Measurements from ENCODE around the gene ZNF438.
"Not testable (repeated sequence)": the region's sequence is repeated elsewhere in the genome, so short reads cannot be mapped to it uniquely, and the experiment has no call there.

ZNF438 gene

DNA sequence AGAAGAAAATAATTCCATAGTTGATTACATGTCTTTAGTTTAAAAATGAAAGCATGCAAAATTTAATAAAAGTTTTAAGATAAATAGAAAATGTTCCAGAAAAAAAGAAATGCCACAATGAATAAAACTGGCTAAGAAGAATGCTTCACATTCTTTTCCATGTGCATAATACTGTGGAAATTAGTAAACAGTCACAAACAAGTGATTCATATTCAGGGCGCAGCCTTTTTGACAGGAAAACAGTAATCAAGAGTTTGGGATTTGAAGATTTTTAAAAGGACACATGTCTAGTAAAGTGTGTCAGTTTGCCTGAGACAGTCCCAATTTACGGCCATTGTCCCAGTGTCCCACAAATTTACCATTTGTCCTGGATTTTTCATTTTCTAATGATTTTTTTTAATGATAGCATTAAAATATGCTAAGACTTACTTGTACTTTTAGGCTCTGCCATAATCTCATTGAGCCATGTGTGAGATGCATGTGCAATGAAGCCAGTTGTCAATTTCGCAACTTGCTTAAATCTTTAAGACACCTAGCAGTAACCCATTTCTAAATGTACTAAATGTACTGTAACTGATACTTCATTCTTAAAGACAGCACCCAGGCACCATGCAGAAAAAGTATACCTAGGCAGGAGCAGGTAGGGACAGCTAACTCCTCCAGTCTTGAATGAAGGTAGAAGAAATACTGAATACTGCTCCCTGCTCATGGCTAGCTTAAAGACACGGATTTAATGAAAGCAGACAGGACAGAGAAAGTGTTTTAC is 46.9 kb downstream of the ZNF438 start:
- DNase-seq: no peak

DNA sequence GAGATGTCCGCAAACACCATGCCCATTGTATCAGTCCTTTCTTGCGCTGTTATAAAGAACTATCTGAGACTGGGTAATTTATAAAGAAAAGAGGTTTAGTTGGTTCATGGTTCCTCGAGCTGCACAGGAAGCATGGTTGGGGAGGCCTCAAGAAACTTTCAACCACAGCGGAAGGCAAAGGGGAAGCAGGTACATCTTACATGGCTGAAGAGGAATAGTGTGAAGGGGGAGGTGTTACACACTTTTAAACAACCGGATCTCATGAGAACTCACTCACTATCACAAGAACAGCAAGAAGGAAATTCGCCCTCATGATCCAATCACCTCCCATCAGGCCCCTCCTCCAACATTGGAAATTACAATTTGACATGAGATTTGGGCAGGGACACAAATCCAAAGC is 48.5 kb downstream of the ZNF438 start:
- not testable (repeated sequence) for DNase-seq

DNA sequence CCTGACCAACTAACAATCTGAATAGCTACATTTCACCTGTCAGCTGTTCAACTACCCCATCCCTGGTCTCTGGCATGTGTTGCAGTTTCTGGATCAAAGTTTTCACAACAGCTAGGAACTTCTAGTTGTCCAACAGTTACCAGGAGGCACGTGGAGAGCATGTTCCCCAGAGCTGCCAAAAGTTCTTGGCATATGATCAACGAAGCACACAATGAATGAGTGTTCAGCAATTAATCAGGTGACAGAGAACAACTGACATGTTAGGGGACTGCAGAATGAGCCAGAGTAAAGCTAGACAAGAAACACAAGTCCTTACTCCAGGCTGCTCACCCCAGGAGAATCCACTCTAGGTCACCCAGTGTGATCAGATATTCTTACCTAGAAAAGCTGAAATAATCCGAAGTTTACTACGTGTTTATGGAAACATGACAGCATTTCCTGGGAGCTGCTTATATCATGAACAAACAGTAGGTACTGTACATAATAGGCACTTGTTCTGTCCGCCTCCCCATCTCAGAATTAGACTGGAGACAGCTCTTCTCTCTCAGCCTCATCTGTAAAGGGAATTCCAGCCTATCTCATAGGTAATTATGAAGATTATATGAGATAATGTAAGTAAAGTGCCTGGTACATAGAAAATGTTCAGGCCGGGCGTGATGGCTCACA is 50.6 kb downstream of the ZNF438 start:
- peak in 10 of 14 donors; percentile 4 to 45 (median 32) for DNase-seq

DNA sequence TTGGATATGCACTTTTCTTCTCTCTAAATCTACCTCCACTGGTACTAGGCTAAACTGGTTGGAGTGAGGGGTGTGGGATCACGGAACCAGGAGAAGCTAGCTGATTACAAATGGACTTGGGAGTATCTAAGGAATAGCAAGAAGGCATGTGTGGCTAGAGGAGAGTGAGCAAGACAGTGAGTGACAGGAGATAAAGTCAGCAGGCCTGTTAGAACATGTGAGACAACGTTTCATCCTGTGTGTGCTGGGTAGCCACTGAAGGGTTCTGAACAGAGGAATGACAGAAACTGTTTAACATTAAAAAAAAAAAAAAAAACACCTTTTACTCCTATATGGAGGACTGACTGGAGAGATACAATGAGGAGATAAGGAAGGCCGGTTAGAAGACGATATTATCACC is 51.7 kb downstream of the ZNF438 start:
- DNase-seq: no peak

DNA sequence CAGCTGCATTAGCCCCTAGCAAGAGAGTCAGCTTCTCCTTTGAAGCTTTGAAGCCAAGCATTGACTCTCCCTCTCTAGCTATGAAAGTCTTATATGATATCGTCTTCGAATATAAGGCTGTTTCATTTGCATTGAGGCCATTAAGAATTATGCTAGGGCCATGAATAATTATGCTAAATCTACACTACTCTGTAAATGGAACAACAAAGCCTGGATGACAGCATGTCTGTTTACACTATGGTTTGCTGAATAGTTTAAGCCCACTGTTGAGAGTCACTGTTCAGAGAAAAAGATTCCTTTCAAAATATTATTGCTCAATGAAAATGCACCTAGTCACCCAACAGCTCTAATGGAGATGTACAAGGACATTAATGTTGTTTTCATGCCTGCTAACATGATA is 52.8 kb downstream of the ZNF438 start:
- no peak for DNase-seq

DNA sequence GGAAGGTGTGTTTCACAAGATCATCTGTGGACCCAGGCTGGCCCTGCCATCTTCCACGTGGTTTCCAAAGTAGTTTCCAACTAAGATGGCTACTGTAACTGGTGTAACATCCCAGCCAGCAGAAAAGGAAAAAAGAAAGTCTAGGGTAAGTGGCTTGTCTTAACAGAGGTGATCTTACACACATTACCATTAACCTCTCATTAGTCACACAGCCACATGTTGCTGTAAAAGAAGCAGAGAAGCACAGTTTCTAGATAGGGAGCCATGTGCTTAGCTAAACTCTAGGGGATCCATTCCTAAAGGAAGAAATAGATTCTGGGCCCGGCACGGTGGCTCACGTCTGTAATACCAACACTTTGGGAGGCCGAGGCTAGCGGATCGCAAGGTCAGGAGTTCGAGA is 54.3 kb downstream of the ZNF438 start:
- no peak for DNase-seq

DNA sequence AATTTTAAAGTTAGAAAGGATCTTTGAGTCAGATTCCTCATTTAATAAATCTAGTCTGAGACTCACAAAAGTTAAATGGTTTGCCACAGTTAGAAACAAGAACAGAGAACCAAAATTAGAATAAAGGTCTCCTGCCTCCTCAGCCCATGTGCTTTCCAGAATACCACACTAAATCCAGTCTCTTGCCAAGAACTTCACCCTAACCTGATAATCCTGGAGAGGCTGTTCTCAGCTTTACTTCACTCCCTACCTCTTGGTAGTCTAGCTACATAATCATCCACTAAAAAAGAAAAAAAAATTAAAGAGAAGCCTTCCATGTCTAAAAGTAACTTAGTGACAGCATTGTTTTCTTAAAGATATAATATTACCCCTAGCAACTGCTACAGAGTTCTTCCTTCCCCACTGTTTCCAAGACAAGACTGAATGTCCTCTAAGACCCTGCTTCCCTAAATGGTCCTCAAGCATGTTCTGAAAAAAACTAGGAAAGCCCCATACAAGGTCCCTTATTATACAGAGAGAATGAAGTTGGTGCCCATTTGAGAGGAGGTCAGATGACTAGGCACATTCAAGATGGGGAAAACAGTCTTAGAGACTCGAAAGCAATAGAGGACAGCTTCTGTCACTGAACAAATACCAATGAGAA is 56.8 kb downstream of the ZNF438 start:
- DNase-seq: no peak

DNA sequence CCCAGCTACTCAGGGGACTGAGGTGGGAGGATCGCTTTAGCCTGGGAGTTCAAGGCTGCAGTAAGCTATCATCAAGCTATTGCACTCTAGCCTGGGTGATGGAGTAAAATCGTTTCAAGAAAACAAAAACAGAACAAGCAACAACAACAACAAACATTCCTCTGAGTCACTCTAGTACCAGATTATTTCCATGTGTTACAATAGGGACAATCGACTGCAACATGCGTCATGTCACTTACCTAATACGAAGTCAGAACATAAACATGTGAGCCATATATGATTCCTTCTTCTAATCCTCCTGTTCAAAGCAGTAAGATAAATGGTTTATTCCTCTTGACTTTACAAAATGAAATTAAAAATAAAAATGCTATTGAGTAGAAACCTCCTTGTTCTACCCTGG is 57.3 kb downstream of the ZNF438 start:
- DNase-seq: no peak

DNA sequence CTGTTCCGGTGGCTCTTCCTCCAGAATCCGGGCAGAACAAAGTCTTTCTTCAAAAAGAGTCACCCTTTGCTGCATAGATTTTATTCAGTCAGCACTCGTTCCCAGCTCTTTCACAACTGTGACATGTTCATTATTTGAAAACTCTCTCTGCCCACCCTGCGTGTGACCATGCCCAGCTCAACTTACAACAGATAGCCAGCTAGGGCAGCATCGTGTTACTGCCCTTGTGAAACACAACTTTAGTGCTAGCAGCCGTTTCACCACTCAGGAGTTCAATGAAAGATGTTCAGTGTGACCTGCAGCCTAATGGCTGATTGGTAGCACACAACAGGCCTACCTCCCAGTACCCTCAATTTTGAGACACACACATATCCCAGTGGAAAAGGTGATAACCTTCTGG is 57.9 kb downstream of the ZNF438 start:
- DNase-seq: peak in 2 of 14 donors; percentile 4 to 10

DNA sequence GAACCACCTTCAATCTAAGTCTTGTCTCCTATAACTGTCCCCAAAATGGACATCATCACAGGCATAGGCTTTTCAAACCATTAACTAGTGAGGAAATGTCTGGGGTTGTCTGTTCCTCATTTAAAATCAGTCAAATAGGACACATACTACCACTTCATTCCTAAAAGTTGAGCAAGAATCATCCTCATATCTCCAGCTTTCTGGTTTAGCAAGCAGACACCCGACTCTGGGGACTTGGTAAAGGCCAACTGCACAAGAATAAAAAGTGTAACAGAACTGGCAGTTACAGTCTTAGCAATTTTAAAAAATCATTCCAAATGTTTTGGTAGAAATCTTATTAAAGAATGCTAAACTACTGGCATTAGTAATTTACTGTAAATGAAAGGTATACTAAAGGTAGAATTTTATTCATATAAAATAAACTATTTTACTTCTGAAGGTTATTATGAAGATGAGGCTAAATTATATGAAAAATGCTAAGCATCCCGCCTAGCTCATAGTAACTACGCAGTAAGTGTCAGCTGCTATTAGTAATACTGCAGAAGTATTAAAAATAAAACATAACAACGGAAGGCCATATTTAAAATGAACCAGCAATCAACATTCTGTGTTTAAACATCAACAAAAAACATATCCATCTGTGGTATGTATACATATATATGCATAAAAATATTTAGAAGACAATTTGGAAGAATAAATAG is 60.8 kb downstream of the ZNF438 start:
- DNase-seq: no peak

DNA sequence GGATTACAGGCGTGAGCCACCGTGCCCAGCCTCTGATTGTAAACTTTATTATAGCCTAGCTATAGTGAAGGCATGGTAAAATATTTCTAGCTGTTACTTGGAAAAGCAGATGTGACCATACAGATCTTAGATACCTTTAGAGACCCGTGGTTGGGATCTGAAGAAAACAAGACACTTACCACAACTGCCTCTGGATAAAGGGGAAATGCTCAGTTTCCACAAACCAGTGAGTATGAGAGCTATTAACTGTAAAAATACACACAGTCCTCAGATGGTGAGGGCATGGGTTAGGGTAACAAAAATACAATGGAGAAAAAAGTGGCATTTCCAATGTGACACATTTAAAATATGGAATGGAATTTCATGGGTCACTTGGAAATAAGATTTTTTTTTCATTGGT is 63.0 kb downstream of the ZNF438 start:
- no peak for DNase-seq

DNA sequence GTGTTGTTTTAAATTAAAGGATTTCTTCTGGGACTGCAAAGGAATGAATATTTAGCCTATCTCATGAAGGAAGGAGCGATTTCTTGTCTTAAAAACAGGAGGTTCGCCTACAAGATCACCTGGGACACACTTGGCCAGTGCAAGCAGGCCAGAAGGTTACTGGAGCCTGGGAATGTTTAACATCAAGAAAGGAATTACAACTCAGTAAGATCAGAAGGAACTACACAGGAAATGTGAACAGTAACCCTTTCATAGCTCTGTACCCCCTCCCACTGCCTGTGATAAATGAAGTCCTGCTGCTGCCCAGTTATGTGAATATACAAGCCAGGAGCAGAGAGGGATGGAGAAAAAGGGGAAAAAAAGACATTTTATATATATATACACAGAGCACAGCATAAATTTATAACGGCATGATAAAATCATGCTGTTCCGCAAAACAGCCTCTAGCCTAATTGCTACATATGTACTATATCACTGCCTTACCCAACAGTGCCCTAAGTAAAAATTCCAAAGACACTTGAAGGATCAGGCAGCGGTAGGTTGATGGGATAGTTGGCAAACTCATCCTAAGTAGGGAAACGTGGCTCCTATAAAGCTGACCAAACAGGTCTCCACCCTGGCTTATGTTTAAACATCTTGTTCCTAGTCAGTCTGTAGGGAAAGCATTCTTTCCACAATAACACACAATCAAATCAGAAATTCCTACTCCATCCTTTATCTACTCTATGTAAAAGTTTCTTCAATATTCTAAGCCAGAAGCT is 63.8 kb downstream of the ZNF438 start:
- DNase-seq: no peak

DNA sequence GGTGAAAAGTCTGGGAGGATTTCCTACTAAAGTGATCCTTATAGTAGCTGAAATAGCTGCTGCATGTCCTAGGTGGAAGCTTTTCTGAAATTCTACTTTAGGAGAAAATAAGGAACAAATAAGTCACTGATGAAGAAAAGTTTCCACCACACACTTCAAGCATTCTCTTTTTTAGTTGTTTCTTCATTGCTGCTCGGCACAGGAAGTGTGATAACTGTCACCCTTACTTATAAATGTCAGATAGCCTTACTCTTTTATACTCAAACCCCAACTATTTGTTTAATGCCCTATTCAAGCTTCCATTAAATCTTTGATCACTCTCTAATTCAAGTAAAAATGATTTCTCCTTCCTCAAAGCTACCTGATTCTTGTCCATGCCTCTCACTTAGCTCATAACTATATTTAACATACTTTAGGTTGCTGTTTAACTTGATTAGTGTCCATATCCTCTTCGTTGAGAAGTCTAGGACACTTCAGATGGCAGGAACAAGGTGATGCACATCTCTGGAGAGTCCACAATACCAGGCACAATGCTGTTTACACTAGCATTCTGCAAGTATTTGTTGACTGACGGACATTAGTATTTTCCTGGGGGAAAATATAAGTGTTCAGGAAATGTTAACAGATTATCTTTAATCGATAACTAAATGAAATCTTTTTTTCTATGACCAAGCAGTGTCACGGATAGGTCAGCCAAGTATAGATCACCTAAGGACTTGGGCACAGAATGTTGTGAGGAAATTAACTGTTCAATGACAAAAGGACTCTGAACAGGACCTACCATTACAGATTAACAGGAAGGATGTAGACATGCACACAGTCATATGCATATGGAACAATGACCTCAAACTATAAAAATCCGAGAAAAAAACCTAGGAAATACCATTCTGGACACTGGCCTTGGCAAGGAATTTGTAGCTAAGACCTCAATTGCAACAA is 67.4 kb downstream of the ZNF438 start:
- no peak for DNase-seq

DNA sequence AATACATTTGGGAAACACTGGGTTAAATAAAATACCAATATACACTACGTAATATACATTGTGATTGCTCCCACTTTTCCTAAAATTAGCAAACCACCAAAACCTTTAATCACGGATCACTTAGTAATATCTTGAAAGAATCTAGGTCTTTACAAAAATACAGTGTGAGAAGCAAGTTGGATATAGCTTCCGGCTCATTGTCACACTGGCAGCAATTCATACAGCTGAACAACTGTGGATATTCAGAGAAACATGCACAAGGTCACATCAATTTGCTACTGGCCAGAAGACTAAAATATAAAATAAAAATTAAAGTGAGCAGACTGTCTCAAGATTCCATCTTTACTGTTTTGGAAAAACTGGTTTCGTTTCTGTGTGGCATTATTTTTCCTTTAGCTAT is 69.1 kb downstream of the ZNF438 start:
- DNase-seq: no peak

DNA sequence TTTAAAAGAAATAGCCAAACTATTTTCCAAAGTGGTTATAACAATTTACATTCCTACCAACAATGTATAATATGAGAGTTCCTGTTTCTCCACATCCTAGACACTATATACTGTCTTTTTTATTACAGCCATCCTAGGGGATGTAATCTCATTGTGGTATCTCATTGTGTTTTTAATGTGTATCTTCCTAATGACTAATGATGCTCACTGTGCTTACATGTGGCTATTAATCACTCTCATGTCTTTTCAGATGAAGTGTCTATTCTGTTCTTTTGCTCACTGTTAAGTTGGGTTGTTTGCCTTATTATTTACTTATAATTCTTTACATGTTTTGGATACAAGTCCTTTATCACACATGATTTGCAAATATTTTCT is 71.8 kb downstream of the ZNF438 start:
- no peak for DNase-seq

DNA sequence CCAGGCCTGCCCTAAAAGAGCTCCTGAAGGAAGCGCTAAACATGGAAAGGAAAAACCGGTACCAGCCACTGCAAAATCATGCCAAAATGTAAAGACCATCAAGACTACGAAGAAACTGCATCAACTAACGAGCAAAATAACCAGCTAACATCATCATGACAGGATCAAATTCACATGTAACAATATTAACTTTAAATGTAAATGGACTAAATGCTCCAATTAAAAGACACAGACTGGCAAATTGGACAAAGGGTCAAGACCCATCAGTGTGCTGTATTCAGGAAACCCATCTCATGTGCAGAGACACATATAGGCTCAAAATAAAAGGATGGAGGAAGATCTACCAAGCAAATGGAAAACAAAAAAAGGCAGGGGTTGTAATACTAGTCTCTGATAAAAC is 82.4 kb downstream of the ZNF438 start:
- DNase-seq: not testable (repeated sequence)

DNA sequence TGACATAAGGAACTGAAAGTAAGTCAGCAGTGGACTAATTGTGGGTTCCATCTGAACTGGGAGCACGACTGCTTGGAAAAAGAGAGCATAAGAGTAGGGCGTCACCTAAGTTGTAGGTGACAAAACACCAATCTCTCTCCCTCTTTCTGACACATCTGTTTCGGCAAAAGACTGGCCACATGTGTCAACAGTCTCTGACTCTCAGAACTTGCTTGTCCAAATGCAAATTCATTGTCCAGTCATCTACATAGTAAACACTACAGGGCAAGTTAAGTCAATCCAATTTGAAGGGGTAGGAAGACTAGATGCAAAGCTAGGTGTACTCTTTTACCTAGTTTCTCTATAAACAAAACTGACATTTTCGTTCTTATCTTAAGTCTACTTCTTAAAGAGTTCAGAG is 87.7 kb downstream of the ZNF438 start:
- DNase-seq: no peak

DNA sequence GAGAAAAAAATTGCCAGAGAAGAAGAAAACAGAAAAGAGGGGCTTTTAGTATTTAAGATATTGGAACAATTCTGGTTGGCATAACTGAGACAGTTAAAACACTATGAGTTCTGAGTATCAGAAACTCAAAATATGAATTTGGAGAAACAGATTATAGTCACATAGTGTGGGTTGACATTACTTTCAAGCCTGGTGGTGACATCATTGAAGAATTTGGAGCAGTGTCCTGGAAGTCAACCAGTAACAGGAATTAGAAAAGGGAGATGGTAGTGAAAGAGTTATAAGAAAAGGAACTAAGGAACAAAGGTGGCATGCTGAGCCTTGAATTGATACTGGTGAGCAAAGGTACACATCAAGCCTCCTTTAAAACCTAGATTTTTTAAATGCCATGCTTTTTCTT is 88.2 kb downstream of the ZNF438 start:
- DNase-seq: no peak

DNA sequence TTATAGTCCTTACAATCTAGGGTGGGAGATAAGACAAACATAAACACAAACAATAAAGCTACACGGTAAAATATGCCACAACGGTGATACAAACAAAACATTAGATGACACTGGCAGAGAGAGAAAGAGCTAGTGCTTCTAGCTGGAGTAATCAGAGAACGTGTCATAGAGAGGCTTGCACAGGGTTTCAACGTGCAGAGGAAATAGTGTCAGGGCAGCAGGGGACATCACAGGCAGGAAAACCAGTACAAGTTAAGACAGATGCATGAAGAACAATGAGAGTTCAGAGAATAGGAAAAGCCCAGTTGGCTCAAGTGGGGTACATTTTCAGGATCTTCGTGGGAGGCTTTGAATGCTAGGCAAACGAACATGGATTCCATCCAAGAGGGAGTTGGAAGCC is 91.4 kb downstream of the ZNF438 start:
- no peak for DNase-seq

DNA sequence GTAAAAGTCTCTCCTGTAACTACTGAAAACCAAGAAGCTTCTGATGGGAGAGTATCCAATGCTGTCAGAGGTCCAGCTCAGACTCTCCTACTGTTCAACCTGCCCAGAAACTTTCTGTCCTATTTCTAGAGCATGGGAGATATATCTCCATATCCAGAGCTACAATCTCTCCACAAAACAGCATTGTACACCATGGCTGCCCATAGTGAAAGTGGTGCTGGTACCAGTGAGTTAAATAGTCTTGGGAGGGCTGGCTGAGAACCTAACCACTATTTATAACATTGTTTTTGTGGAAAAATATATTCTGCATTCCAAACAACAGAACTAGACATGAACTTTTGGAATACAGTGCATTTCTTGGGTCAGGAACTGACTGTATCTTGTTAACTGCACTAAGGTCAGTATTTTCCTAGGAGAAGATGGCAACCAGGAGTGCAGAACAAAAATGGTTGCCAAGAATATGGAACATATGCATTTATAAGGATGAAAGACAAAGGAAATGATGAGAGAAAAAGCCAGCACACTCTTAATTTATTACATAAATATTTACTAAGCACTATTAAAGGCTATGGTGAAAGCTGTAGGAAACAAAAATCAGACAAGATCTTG is 91.9 kb downstream of the ZNF438 start:
- DNase-seq: no peak

DNA sequence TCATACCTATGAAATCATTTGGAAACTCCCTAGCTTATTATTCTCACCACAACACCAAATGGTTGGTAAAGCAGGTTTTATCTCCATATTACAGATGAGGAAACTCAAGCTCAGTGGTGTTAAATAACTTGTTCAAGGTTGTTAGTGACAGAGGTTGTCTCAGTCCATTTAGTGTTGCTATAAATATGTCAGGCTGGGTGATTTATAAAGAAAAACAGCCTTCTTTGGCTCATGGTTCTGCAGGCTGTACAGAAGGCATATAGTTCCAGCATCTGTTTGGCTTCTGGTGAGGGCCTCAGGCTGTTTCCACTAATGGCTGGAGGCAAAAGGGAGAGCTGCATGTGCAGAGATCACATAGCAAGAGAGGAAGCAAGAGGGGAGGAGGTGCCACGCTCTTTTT is 96.6 kb downstream of the ZNF438 start:
- DNase-seq: no peak

All from C1 segment of cervical spinal cord (tissue), 14 donors.